IMR-90 (cell line): Measurements from ENCODE around the gene PIGC. TPM values are rescaled to one million over a fixed set of nuclear protein-coding genes. Genes with fewer than 3 reads are reported as not detected.

Experiments
- ATAC-seq: fragments of 200-7000 bp; cut with Tn5 transposase; 2 replicates; pipeline ENCODE4 v1.9.1; 2020; ENCODE audit warnings: low read depth, mild to moderate bottlenecking, moderate library complexity
- BruUV-seq: library from RNA; stranded (reverse); fragments of 400-500 nt; replicated peaks from 2 replicates; lab custom pipeline; 2021; lab: Mats Ljungman, UMichigan
- CTCF ChIA-PET: fragments of 300-600 bp; formaldehyde crosslinking; extraction: SDS; loops from one replicate; lab custom pipeline; 2021; ENCODE audit warnings: antibody characterized with exemption; lab: Yijun Ruan, JAX
- POLR2A ChIA-PET: fragments of 300-600 bp; sonication (Branson Sonifier 250); formaldehyde crosslinking; loops from one replicate; lab custom pipeline; 2022; ENCODE audit warnings: antibody characterized with exemption; ENCODE audit not compliant: unreplicated experiment; lab: Charles Lee
- DNase-seq: peaks from one replicate; pipeline ENCODE4 v3.0.0; 2013
- H2AFZ ChIP-seq: replicated peaks from 2 replicates; pipeline ENCODE3; 2013; ENCODE audit warnings: low read length, mild to moderate bottlenecking; ENCODE audit not compliant: poor library complexity
- H2AK5ac ChIP-seq: 2 replicates; pipeline ENCODE4 v1.6.1; 2013; ENCODE audit warnings: low read depth, low read length, inconsistent platforms
- H2AK9ac ChIP-seq: replicated peaks from 2 replicates; pipeline ENCODE3; 2013; ENCODE audit warnings: mild to moderate bottlenecking, low read depth, low read length, moderate library complexity; ENCODE audit not compliant: poor library complexity
- H2BK120ac ChIP-seq: 2 replicates; pipeline ENCODE4 v1.6.1; 2013; ENCODE audit warnings: low read depth, low read length, inconsistent platforms
- H2BK15ac ChIP-seq: 3 replicates; pipeline ENCODE4 v1.6.1; 2013; ENCODE audit warnings: low read depth, low read length, inconsistent platforms
- H2BK20ac ChIP-seq: 2 replicates; pipeline ENCODE4 v1.6.1; 2013; ENCODE audit warnings: low read depth, mild to moderate bottlenecking, inconsistent platforms, low read length, moderate library complexity
- H2BK5ac ChIP-seq: 2 replicates; pipeline ENCODE4 v1.6.1; 2013; ENCODE audit warnings: mild to moderate bottlenecking, low read depth, low read length, inconsistent platforms; ENCODE audit not compliant: poor library complexity, severe bottlenecking
- H3K14ac ChIP-seq: replicated peaks from 2 replicates; pipeline ENCODE4 v1.6.1; 2013; ENCODE audit warnings: low read depth, low read length, inconsistent platforms
- H3K18ac ChIP-seq: 2 replicates; pipeline ENCODE4 v1.6.1; 2013; ENCODE audit warnings: low read depth, low read length, control low read depth
- H3K23ac ChIP-seq: 2 replicates; pipeline ENCODE4 v1.6.1; 2013; ENCODE audit warnings: low read depth, low read length, inconsistent platforms
- H3K27ac ChIP-seq: 2 replicates; pipeline ENCODE4 v1.5.1; 2013; ENCODE audit warnings: mild to moderate bottlenecking, control low read depth, low read length; ENCODE audit not compliant: insufficient read depth
- H3K27me3 ChIP-seq: 2 replicates; pipeline ENCODE4 v1.6.1; 2013; ENCODE audit warnings: low read length; ENCODE audit not compliant: control insufficient read depth, insufficient read depth
- H3K36me3 ChIP-seq: 2 replicates; pipeline ENCODE4 v1.6.1; 2013; ENCODE audit warnings: low read length, mixed read lengths; ENCODE audit not compliant: control insufficient read depth, insufficient read depth
- H3K4ac ChIP-seq: 2 replicates; pipeline ENCODE4 v1.6.1; 2013; ENCODE audit warnings: low read depth, low read length, inconsistent platforms
- H3K4me1 ChIP-seq: 2 replicates; pipeline ENCODE4 v1.6.1; 2013; ENCODE audit warnings: low read length, mixed read lengths; ENCODE audit not compliant: control insufficient read depth, insufficient read depth
- H3K4me2 ChIP-seq: 2 replicates; pipeline ENCODE4 v1.6.1; 2013; ENCODE audit warnings: low read depth, mild to moderate bottlenecking, control low read depth, low read length, moderate library complexity
- H3K4me3 ChIP-seq: 2 replicates; pipeline ENCODE4 v1.5.1; 2013; ENCODE audit warnings: low read depth, mild to moderate bottlenecking, control low read depth, low read length, moderate library complexity; ENCODE audit not compliant: insufficient read depth
- H3K56ac ChIP-seq: 2 replicates; pipeline ENCODE4 v1.6.1; 2013; ENCODE audit warnings: low read length, inconsistent platforms; ENCODE audit not compliant: insufficient read depth; ENCODE audit errors: extremely low read depth
- H3K79me1 ChIP-seq, 2 experiments: 2 replicates each; pipeline ENCODE4 v1.6.1; 2013; ENCODE audit warnings: low read length in 2 of 2, inconsistent platforms in 1 of 2, low read depth in 1 of 2
- H3K9ac ChIP-seq: 2 replicates; pipeline ENCODE4 v1.6.1; 2013; ENCODE audit warnings: low read depth, low read length, control low read depth
- H3K9me1 ChIP-seq: 2 replicates; pipeline ENCODE4 v1.6.1; 2013; ENCODE audit warnings: low read length, inconsistent platforms; ENCODE audit not compliant: insufficient read depth
- H3K9me3 ChIP-seq: 2 replicates; pipeline ENCODE4 v1.6.1; 2013; ENCODE audit warnings: low read length; ENCODE audit not compliant: control insufficient read depth, insufficient read depth
- H4K20me1 ChIP-seq: 2 replicates; pipeline ENCODE4 v1.6.1; 2013; ENCODE audit warnings: low read length, inconsistent platforms; ENCODE audit not compliant: insufficient read depth
- H4K5ac ChIP-seq: 2 replicates; pipeline ENCODE4 v1.6.1; 2013; ENCODE audit warnings: mild to moderate bottlenecking, low read depth, low read length, control low read depth
- H4K8ac ChIP-seq, 2 experiments: 2 replicates each; pipeline ENCODE4 v1.6.1; 2013; ENCODE audit warnings: low read depth in 2 of 2, low read length in 2 of 2, control low read depth in 1 of 2, inconsistent platforms in 1 of 2
- H4K91ac ChIP-seq: 2 replicates; pipeline ENCODE4 v1.6.1; 2013; ENCODE audit warnings: low read depth, low read length, inconsistent platforms; ENCODE audit not compliant: insufficient read depth
- BHLHE40 ChIP-seq: fragments of 150-350 bp; IDR thresholded peaks from 2 replicates; pipeline ENCODE4 v1.6.1; 2016; ENCODE audit warnings: mild to moderate bottlenecking, low read depth, low read length
- CEBPB ChIP-seq: IDR thresholded peaks from 2 replicates; pipeline ENCODE4 v1.6.1; 2012; ENCODE audit warnings: low read depth, low read length, improper control_type of control experiment
- CHD1 ChIP-seq: IDR thresholded peaks from 2 replicates; pipeline ENCODE4 v1.6.1; 2012; ENCODE audit warnings: low read depth, low read length, improper control_type of control experiment
- CTCF ChIP-seq: conservative IDR thresholded peaks from 2 replicates; pipeline ENCODE4 v1.5.1; 2012; ENCODE audit warnings: mild to moderate bottlenecking, low read depth, low read length, improper control_type of control experiment
- ELK1 ChIP-seq: fragments of 150-350 bp; IDR thresholded peaks from 2 replicates; pipeline ENCODE4 v1.6.1; 2016; ENCODE audit warnings: low read depth, mild to moderate bottlenecking, low read length, moderate library complexity, borderline replicate concordance
- FOS ChIP-seq: fragments of 150-350 bp; IDR thresholded peaks from 2 replicates; pipeline ENCODE4 v1.6.1; 2016; ENCODE audit warnings: low read depth, low read length
- MAFK ChIP-seq: IDR thresholded peaks from 2 replicates; pipeline ENCODE4 v1.6.1; 2012; ENCODE audit warnings: low read depth, low read length, improper control_type of control experiment
- MAZ ChIP-seq: IDR thresholded peaks from 2 replicates; pipeline ENCODE4 v1.6.1; 2012; ENCODE audit warnings: low read depth, mild to moderate bottlenecking, low read length, improper control_type of control experiment, moderate library complexity, borderline replicate concordance
- MXI1 ChIP-seq: IDR thresholded peaks from 2 replicates; pipeline ENCODE4 v1.6.1; 2012; ENCODE audit warnings: low read depth, mild to moderate bottlenecking, low read length, moderate library complexity, borderline replicate concordance
- NFE2L2 ChIP-seq: fragments of 150-350 bp; IDR thresholded peaks from 2 replicates; pipeline ENCODE4 v1.6.1; 2016; ENCODE audit warnings: low read depth, mild to moderate bottlenecking, low read length
- POLR2A ChIP-seq: IDR thresholded peaks from 2 replicates; pipeline ENCODE4 v1.6.1; 2012; ENCODE audit warnings: mild to moderate bottlenecking, low read depth, low read length
- RAD21 ChIP-seq: IDR thresholded peaks from 2 replicates; pipeline ENCODE4 v1.6.1; 2012; ENCODE audit warnings: low read length, improper control_type of control experiment
- RCOR1 ChIP-seq: IDR thresholded peaks from 2 replicates; pipeline ENCODE4 v1.6.1; 2012; ENCODE audit warnings: mild to moderate bottlenecking, low read length, improper control_type of control experiment; ENCODE audit not compliant: insufficient replicate concordance
- RFX5 ChIP-seq: IDR thresholded peaks from 2 replicates; pipeline ENCODE4 v1.8.0; 2012; ENCODE audit warnings: low read depth, mild to moderate bottlenecking, low read length, moderate library complexity
- SMC3 ChIP-seq: fragments of 150-350 bp; IDR thresholded peaks from 2 replicates; pipeline ENCODE4 v1.6.1; 2016; ENCODE audit warnings: low read depth, mild to moderate bottlenecking, antibody characterized with exemption, low read length, moderate library complexity
- USF2 ChIP-seq: fragments of 150-350 bp; IDR thresholded peaks from 2 replicates; pipeline ENCODE4 v1.6.1; 2017; ENCODE audit warnings: mild to moderate bottlenecking, antibody characterized with exemption, low read length, low read depth
- WGBS, 2 experiments: methylation state at CpG; one replicate each; pipeline versions ENCODE4 v1.1.5 to v1.1.7; 2013; ENCODE audit warnings: missing lambda C conversion rate in 2 of 2; ENCODE audit not compliant: insufficient read length in 1 of 2; ENCODE audit errors: extremely low coverage in 2 of 2; 5-methylcytosine and 5-hydroxymethylcytosine counted together
- dilution Hi-C: fragments of 300-500 bp; cut with HindIII; formaldehyde crosslinking; loops from one replicate; pipeline ENCODE4 v1.14.3; 2018; ENCODE audit warnings: low sequenced_read_pairs; ENCODE audit not compliant: unreplicated experiment
- in situ Hi-C: fragments of 300-500 bp; cut with MboI; formaldehyde crosslinking; loops from 3 replicates; pipeline ENCODE4 v1.14.3; 2019; ENCODE audit warnings: low sequenced_read_pairs, inconsistent platforms, mixed read lengths
- intact Hi-C: fragments of 100-400 bp; cut with micrococcal nuclease; formaldehyde crosslinking; loops from 2 replicates; pipeline ENCODE4 v1.10.0; 2022
- polyA plus RNA-seq, 3 experiments: library from polyadenylated mRNA; depleted of rRNA; stranded (reverse); fragments of >200 nt; gene quantifications; 2 replicates each; pipeline ENCODE4 v1.2.3, GENCODE V29; 2012; ENCODE audit warnings: low replicate concordance in 1 of 3
- total RNA-seq: library from RNA; depleted of rRNA; stranded (reverse); fragments of >200 nt; gene quantifications from 2 replicates; pipeline ENCODE4 v1.2.3, GENCODE V29; 2012

PIGC gene
- total and polyA plus RNA-seq, 2 of the 4 experiments (the other 2 are of a cell fraction) = 14.9 to 15.8 TPM

GRCh38 chr1:172482044-172482443, 38.2 kb upstream of the PIGC start:
- Histone ChIP-seq H3K9me3 (no peaks in the 10 kb centered on the region), H2AFZ (no peak overlapping the region), H3K79me1 (no peaks in the 10 kb centered on the region), H3K18ac (no peak overlapping the region), H3K56ac (no peak overlapping the region), H3K9me1 (no peaks in the 10 kb centered on the region), H3K4me2 (no peak overlapping the region), H3K4me1 (no peaks in the 10 kb centered on the region), H2BK5ac (no peak overlapping the region), H3K23ac (no peak overlapping the region), H3K36me3 (no peaks in the 10 kb centered on the region), H2BK20ac (no peak overlapping the region), H3K9ac (no peak overlapping the region), H3K4me3 (no peak overlapping the region), H4K8ac (no peak overlapping the region), H2BK120ac (no peak overlapping the region), H3K27me3 (peaks cover 31% of the 10 kb centered on the region), H3K27ac (no peak overlapping the region), H4K20me1 (no peaks in the 10 kb centered on the region), H4K91ac (no peak overlapping the region), H2BK15ac (no peak overlapping the region), H2AK9ac (no peak overlapping the region), H3K14ac (no peak overlapping the region), H4K5ac (no peak overlapping the region), H3K4ac (no peak overlapping the region), H2AK5ac (no peak overlapping the region)
- no TSS peak for BruUV-seq
- dilution Hi-C loops (no loop called here), in situ Hi-C loops (no loop called here), intact Hi-C loops (no loop called here)
- no peak for TF ChIP-seq BHLHE40
- no peak for TF ChIP-seq MAFK
- no peak for TF ChIP-seq SMC3
- TF ChIP-seq NFE2L2 = no peak
- no peak for TF ChIP-seq CEBPB
- no peak for TF ChIP-seq RCOR1
- TF ChIP-seq MXI1 = no peak
- TF ChIP-seq FOS = no peak
- no peak for TF ChIP-seq ELK1
- TF ChIP-seq POLR2A = no peak
- TF ChIP-seq RAD21 = no peak
- no peak for TF ChIP-seq CHD1
- TF ChIP-seq CTCF = no peak
- no peak for TF ChIP-seq RFX5
- TF ChIP-seq MAZ = no peak
- TF ChIP-seq USF2 = no peak
- CTCF ChIA-PET = no interaction called here
- no CpG with 5 or more reads among the region's 1 CpG for WGBS, 2 experiments
- ATAC-seq = no peak
- DNase-seq = no peak
- POLR2A ChIA-PET = no interaction called here
